A673 (cell line): ENCODE results near the gene HTR3A.

ENCODE experiments used
- EZH2 ChIP-seq: fragments of 200-600 bp; sonication (generic); IDR thresholded peaks from 2 replicates; pipeline ENCODE4 v1.6.1; 2017; ENCODE audit warnings: borderline replicate concordance, low read depth, mild to moderate bottlenecking, mixed read lengths, antibody characterized with exemption, low read length; ENCODE audit not compliant: poor library complexity, severe bottlenecking
- TF ChIP-seq, protein P1 (sequence below): fragments of 300-800, 200-600 bp; sonication (generic); conservative IDR thresholded peaks from 2 replicates; pipeline ENCODE4 v1.5.1; 2017; ENCODE audit warnings: low read depth, mild to moderate bottlenecking, antibody characterized with exemption, low read length, moderate library complexity, mixed read lengths

DNA sequence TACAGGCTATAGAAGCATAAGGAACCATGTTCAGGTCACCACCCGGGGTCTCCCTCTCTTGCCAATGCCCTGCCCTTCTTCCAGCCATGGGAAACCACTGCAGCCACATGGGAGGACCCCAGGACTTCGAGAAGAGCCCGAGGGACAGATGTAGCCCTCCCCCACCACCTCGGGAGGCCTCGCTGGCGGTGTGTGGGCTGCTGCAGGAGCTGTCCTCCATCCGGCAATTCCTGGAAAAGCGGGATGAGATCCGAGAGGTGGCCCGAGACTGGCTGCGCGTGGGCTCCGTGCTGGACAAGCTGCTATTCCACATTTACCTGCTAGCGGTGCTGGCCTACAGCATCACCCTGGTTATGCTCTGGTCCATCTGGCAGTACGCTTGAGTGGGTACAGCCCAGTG lies 14.5 kb downstream of the HTR3A start:
- TF ChIP-seq, protein P1, sequence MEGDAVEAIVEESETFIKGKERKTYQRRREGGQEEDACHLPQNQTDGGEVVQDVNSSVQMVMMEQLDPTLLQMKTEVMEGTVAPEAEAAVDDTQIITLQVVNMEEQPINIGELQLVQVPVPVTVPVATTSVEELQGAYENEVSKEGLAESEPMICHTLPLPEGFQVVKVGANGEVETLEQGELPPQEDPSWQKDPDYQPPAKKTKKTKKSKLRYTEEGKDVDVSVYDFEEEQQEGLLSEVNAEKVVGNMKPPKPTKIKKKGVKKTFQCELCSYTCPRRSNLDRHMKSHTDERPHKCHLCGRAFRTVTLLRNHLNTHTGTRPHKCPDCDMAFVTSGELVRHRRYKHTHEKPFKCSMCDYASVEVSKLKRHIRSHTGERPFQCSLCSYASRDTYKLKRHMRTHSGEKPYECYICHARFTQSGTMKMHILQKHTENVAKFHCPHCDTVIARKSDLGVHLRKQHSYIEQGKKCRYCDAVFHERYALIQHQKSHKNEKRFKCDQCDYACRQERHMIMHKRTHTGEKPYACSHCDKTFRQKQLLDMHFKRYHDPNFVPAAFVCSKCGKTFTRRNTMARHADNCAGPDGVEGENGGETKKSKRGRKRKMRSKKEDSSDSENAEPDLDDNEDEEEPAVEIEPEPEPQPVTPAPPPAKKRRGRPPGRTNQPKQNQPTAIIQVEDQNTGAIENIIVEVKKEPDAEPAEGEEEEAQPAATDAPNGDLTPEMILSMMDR, result no peak
- TF ChIP-seq EZH2, result no peak
